ENCODE results near the gene CS. TPM values are rescaled to one million over a fixed set of nuclear protein-coding genes. Genes with fewer than 3 reads are reported as not detected.
"Not testable (repeated sequence)": the region's sequence is repeated elsewhere in the genome, so short reads cannot be mapped to it uniquely, and the experiment has no call there.

CS gene
- total RNA-seq, 2 experiments from 2014 or later: 174 to 242 TPM

DNA sequence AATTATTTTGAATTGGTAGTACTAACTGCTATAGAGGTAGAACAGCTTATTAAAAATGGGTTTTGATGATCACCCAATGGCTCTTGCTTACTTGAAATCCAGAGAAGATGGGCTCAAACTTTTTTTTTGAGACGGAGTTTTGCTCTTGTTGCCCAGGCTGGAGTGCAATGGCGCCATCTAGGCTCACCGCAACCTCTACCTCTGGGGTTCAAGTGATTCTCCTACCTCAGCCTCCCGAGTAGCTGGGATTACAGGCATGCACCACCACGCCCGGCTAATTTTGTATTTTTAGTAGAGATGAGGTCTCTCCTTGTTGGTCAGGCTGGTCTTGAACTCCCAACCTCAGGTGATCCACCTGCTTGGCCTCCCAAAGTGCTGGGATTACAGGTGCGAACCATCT, 37.2 kb downstream of the CS start:
- DNase-seq; H3K9me3 Mint-ChIP-seq (ENCODE audit: low read depth); ATAC-seq; H3K4me3 Mint-ChIP-seq; H3K27me3 Mint-ChIP-seq; H3K27ac Mint-ChIP-seq; H3K36me3 Mint-ChIP-seq: not testable (repeated sequence)
- CTCF ChIA-PET: interaction anchor here (0.7 to 1.8 kb wide), 3 partner anchors 111 to 201 kb away, joined by 3 read pairs; partner anchors contain the start of gene MYL6B
- H3K4me1 Mint-ChIP-seq: peaks cover 24% of the 10 kb centered on the region

DNA sequence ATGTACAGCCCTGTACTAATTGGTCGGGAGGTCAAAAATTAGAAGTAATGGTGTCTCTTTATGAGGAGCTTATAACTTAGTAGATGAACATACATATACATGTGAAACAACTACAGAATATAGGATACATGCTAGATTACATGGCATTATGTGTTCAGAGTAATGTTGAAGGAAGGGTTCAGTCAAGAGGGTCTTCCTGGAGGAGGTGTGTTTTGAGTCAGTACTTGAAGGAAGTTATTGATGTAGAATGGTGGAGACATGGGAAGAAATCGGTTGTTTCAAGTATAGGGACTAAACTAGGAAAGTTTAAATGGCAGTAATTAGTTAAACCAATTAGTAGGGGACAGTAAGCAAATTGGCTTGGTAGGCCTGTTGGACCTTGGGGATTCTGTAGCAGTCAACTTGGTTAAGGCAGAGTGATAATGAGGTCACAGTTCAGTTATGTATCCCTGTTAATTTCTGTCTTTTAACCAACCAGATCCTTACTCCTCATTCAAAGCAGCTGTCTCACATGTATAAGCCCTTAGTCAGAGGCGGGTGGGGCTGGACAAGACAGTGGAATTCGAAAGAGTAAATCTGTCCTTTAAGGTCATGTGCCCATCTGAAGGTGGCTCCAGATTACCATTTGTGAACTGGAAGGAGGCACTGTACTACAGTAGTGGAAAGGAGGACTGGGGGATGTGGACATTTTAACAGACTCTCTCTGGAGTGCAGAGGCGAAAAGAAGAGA, 38.5 kb downstream of the CS start:
- no peak overlapping the region for H3K27ac Mint-ChIP-seq
- H3K36me3 Mint-ChIP-seq: no peaks in the 10 kb centered on the region
- peaks cover 3% of the 10 kb centered on the region for H3K27me3 Mint-ChIP-seq
- CTCF ChIA-PET: interaction anchor here (0.6 to 1.8 kb wide), 2 partner anchors 187 to 199 kb away, joined by 3 read pairs; no protein-coding TSS in a partner anchor
- H3K4me1 Mint-ChIP-seq: peaks cover 25% of the 10 kb centered on the region
- H3K4me3 Mint-ChIP-seq: no peak overlapping the region
- no peak for DNase-seq
- ATAC-seq: no peak
- H3K9me3 Mint-ChIP-seq (ENCODE audit: low read depth): no peaks in the 10 kb centered on the region

DNA sequence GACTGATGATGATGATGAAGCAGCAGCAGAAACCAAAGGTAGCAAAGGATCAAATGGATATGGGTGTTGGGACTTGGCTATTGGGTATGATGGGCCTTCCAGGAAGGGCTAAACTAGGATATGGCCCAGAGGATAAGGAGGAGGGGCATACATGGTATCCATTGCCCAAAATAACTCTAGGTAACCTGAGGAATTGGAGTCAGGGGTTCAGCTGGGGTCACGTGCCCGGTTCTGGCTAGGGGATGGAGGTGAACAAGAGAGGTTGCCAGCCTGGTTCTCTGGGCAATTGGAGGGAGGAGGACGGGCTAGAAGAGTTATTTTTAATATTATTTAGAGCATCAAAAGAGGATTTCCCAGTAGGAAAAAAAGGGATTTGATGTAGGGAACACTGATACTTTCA, 39.2 kb downstream of the CS start:
- Mint-ChIP-seq H3K27me3 (peaks cover 3% of the 10 kb centered on the region), H3K4me1 (peaks cover 26% of the 10 kb centered on the region), H3K9me3 (ENCODE audit: low read depth) (no peaks in the 10 kb centered on the region), H3K27ac (no peak overlapping the region), H3K36me3 (peaks cover 3% of the 10 kb centered on the region), H3K4me3 (no peak overlapping the region)
- DNase-seq (no peak), ATAC-seq (no peak)
- CTCF ChIA-PET: interaction anchor here (0.6 kb wide), 1 partner anchor 188 kb away, joined by 3 read pairs; no protein-coding TSS in a partner anchor

DNA sequence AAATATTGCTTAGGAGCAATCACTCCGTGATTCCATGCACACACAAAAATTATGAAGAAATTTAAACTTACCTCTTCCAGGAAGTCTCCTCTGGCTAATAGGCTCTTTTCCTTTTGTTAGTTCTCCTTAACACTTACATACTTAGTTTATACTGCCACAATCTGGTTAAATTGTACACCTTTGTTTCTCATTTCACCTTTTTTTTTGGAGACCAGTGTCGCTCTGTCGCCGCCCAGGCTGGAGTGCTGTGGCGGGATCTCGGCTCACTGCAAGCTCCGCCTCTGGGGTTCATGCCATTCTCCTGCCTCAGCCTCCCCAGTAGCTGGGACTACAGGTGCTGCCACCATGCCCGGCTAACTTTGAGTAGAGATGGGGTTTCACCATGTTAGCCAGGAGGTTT, 39.8 kb downstream of the CS start:
- ATAC-seq (no peak), DNase-seq (no peak)
- Mint-ChIP-seq H3K27me3 (peaks cover 3% of the 10 kb centered on the region), H3K27ac (no peak overlapping the region), H3K9me3 (ENCODE audit: low read depth) (no peaks in the 10 kb centered on the region), H3K36me3 (peaks cover 5% of the 10 kb centered on the region), H3K4me1 (peaks cover 23% of the 10 kb centered on the region), H3K4me3 (no peak overlapping the region)
- CTCF ChIA-PET: no interaction called here

DNA sequence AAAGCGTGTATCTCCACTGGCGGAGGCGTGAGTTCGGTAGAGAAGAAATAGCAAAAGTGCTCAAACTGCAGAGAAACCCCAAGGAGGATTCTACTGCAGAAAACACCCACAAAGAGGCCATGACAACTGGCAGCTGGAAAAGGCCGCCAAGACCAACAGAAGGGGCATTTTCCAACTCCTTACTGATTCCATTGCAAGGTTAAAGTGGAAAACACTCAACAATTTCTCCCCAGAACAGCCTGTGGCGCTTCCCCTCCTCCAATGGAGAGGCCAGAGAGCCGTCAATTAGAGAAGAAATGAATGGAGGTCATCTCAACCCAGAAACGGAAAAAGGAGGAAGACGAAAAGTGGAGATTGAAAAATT, 41.3 kb downstream of the CS start:
- ATAC-seq (no peak), DNase-seq (no peak)
- peak overlapping the region; percentile 90 for H3K4me3 Mint-ChIP-seq
- peaks cover 23% of the 10 kb centered on the region for H3K4me1 Mint-ChIP-seq
- CTCF ChIA-PET: interaction anchor here (0.5 to 5.1 kb wide), 20 partner anchors 10 to 520 kb away, joined by 3 to 48 read pairs (median 6); partner anchors contain the start of genes COQ10A, IL23A, RNF41 and SMARCC2
- H3K9me3 Mint-ChIP-seq (ENCODE audit: low read depth): no peaks in the 10 kb centered on the region
- peaks cover 11% of the 10 kb centered on the region for H3K36me3 Mint-ChIP-seq
- peak overlapping the region; percentile 88 for H3K27ac Mint-ChIP-seq
- peaks cover 3% of the 10 kb centered on the region for H3K27me3 Mint-ChIP-seq

DNA sequence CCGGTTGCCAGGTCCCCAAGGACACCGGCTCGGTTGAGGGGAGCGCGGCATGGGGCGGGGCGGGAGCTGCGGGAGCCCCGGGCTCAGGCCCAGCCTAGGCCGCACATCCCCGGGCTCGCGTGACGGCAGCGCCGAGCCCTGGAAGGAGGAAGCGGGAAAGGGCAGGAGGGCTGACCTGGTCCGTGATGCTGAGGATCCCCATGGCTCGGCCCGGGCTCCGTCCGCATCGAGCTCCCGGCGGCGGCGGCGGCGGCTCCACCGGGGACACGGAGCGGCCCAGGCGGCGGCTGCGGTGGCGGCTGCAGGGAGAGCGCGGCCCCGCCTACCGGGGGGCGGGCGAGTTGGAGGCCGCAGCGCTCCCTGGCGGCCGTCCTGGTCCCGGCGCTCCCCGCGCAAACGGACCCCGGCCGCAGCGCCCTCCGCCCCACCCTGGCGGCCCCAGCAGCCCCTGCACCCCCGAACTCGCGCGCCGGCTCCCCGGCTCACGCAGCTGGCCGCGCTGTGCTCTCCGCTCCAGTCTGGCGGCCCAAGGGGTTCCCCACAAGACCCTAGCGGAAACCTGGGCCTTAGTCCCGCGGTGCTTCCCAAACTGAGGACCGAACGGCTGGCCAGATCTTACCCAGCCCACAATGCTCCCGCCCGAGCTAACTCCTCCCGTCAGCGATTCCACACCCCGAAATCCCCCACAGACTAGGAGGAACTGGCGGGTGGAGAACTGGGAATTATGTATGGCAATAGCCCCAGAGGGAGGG, 41.9 kb downstream of the CS start, which contains the start of gene ANKRD52:
Gene ANKRD52 (minus strand): TSS at position 317 of the 752 bp plus-strand sequence. CDS start 115 bp downstream, at position 202.
- peak within 1 kb of the TSS; percentile 88 for H3K27ac Mint-ChIP-seq
- peaks cover 11% of the 10 kb centered on the region for H3K36me3 Mint-ChIP-seq
- DNase-seq (peak; percentile 81), ATAC-seq (peak; percentile 95)
- peak within 1 kb of the TSS; percentile 90 for H3K4me3 Mint-ChIP-seq
- CTCF ChIA-PET: interaction anchor here (0.6 to 5.1 kb wide), 24 partner anchors 10 to 519 kb away, joined by 3 to 48 read pairs (median 4); partner anchors contain the start of genes COQ10A, IL23A, RNF41 and SMARCC2
- peaks cover 23% of the 10 kb centered on the region for H3K4me1 Mint-ChIP-seq
- H3K27me3 Mint-ChIP-seq: peaks cover 3% of the 10 kb centered on the region
- no peaks in the 10 kb centered on the region for H3K9me3 Mint-ChIP-seq (ENCODE audit: low read depth)

DNA sequence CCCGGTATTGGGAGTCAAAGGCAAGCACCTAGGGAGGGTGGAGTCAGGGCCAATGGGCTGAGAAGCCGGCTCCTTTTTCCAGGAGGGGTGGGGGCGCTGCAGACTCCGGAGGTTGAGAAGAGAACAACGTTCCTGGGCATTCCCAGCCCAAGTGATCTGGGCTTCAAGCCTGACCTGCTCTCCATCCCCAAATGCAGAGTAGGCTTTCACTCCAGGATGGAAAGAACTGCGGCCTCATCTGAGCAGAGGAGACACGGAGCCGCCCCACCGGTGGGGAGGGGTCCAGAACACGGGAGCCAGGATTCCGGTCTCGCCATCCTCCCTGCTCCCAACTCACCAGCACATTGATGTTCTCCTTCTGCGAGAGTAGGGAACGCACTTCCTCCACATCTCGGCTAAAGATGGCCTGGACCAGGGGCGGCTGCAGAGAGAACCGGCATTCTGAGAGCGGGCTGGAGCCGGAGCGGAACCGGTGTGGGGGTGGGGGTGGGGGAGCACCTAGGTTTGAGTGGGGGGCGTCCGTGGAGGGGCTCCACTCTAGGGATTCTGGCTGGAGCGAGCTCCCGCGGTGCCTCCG, 42.6 kb downstream of the CS start:
- ATAC-seq: peak; percentile 18
- H3K4me1 Mint-ChIP-seq: peaks cover 23% of the 10 kb centered on the region
- peaks cover 3% of the 10 kb centered on the region for H3K27me3 Mint-ChIP-seq
- no peaks in the 10 kb centered on the region for H3K9me3 Mint-ChIP-seq (ENCODE audit: low read depth)
- CTCF ChIA-PET: interaction anchor here (0.6 to 5.1 kb wide), 21 partner anchors 9 to 519 kb away, joined by 3 to 48 read pairs (median 4); partner anchors contain the start of genes COQ10A, RNF41, SMARCC2 and STAT2
- H3K4me3 Mint-ChIP-seq: peak overlapping the region; percentile 90
- H3K27ac Mint-ChIP-seq: peak overlapping the region; percentile 66
- no peak for DNase-seq
- peaks cover 11% of the 10 kb centered on the region for H3K36me3 Mint-ChIP-seq

DNA sequence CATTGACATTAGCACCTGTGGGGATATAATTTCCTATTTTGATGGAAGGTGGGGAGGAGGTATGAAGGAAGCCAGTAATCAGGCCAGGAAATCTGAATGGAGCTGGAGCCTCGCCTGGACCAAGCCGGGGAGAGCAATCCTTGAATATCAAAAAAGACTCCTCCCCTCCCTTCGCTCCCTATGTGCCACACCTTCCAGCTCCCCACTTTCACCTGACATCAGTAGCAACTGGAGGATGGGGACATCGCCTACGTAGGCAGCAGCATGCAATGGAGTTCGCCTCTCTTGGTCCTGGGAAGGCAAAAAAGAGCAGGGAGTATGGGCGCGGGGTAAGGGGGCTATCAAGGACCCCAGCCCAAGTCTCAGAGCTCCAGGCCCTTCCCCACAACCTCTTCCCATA, 43.1 kb downstream of the CS start:
- Mint-ChIP-seq H3K27ac (no peak overlapping the region), H3K9me3 (ENCODE audit: low read depth) (no peaks in the 10 kb centered on the region), H3K36me3 (peaks cover 14% of the 10 kb centered on the region), H3K27me3 (peaks cover 3% of the 10 kb centered on the region), H3K4me1 (peaks cover 25% of the 10 kb centered on the region), H3K4me3 (peak overlapping the region; percentile 90)
- no peak for DNase-seq
- ATAC-seq: no peak
- CTCF ChIA-PET: interaction anchor here (0.8 to 5.1 kb wide), 7 partner anchors 12 to 129 kb away, joined by 3 to 48 read pairs (median 8); partner anchors contain the start of genes COQ10A, ESYT1, RNF41 and SMARCC2

DNA sequence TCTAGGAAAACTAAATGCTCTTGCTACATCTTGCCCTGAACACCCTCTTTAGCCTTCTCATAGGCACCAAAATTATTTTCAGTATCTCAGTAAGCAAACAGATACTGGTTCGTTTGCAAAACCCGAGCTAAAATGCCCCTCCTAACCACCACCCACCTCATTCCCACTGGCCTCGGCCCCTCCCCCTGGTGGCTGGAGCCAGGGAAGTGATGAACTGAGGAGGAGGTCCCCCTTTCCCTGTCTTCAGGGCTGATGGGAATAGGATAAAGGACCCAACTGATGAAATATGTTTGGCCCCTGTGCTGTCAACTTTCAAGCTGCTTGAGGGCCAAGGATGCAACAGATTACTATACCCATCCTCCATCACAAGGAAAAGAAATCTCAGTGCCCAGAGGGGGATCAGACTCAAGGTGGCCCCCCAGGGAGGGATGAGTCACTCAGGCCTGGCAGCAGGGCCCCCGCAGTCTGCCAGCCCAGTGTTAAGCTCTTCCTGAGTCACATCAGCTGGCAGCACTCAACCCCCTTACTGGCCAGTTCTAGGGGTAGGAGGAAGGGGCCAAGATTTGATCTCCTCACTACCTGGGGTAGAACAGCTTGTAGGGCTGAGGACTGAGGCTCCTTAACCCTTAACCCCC, 43.7 kb downstream of the CS start:
- CTCF ChIA-PET: interaction anchor here (0.8 to 5.1 kb wide), 5 partner anchors 12 to 129 kb away, joined by 4 to 48 read pairs (median 24); partner anchors contain the start of genes COQ10A, ESYT1, RNF41 and SMARCC2
- H3K4me1 Mint-ChIP-seq: peaks cover 25% of the 10 kb centered on the region
- ATAC-seq (no peak), DNase-seq (no peak)
- H3K9me3 Mint-ChIP-seq (ENCODE audit: low read depth): no peaks in the 10 kb centered on the region
- peaks cover 3% of the 10 kb centered on the region for H3K27me3 Mint-ChIP-seq
- H3K4me3 Mint-ChIP-seq: peak overlapping the region; percentile 90
- peaks cover 19% of the 10 kb centered on the region for H3K36me3 Mint-ChIP-seq
- H3K27ac Mint-ChIP-seq: peak overlapping the region; percentile 49

DNA sequence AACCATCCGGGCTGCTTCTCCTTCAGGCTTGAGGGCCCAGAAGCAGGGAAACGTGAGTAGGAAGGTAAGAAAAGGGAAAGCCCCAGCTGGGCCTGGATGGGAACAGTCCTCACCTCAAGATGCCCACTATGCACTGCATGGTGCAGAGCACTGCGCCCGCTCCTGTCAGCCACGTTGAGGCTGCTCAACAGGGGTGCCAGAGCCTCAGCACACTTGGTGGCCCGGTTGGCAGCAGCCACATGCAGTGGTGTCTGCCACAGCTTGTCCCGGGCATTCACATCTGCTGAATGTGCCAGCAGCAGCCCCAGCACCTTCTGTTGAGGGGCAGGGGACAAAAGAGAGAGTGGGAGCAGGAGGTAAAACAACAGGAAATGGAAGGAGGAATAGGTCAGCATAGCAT, 44.5 kb downstream of the CS start:
- Mint-ChIP-seq H3K36me3 (peaks cover 19% of the 10 kb centered on the region), H3K27ac (no peak overlapping the region), H3K27me3 (peaks cover 3% of the 10 kb centered on the region), H3K4me1 (peaks cover 25% of the 10 kb centered on the region), H3K4me3 (no peak overlapping the region), H3K9me3 (ENCODE audit: low read depth) (no peaks in the 10 kb centered on the region)
- CTCF ChIA-PET: interaction anchor here (4.0 to 5.1 kb wide), 3 partner anchors 13 to 65 kb away, joined by 24 to 48 read pairs (median 45); partner anchors contain the start of genes COQ10A, RNF41 and SMARCC2
- ATAC-seq (no peak), DNase-seq (no peak)

DNA sequence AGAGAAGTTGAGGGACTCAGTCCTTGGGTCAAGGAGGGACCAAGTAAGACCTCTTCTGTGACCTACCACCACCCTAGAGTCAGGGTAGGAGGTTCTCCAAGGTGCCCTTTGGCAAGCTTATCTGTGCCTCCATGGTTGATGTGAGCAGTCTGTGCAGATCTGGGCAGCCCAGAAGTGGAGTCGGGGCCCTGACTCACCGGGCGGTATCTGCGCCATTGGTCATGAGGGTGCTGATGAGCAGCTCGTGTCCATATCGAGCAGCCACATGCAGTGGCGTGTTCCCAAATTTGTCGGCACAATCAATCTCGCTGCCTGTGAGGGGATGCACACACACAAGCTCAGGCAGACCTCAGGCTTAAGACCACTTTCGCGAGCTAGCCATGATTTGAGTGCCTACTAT, 47.0 kb downstream of the CS start:
- Mint-ChIP-seq H3K27me3 (no peaks in the 10 kb centered on the region), H3K4me1 (peaks cover 17% of the 10 kb centered on the region), H3K27ac (no peak overlapping the region), H3K36me3 (peaks cover 21% of the 10 kb centered on the region), H3K4me3 (no peak overlapping the region), H3K9me3 (ENCODE audit: low read depth) (no peaks in the 10 kb centered on the region)
- ATAC-seq (no peak), DNase-seq (no peak)
- CTCF ChIA-PET: no interaction called here

DNA sequence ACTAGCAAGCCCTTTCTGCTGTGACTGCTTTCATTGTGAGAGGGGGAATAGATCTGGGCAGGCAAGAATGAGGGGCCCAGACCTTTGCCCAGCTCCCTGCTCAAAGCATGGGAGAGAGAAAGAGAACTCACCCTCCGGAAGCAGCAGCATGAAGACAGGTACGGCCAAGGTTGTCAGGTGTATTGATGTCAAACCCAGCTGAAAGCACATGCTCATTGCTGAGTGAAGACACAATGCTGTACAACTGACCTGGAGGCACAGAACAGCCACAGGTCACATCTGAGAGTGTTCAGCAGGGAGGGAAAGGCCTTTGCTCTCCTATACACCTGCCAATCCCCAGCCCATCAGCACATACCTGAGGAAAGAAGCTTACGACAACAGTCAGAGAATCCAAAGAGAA, 47.5 kb downstream of the CS start:
- CTCF ChIA-PET: no interaction called here
- Mint-ChIP-seq H3K4me1 (peaks cover 17% of the 10 kb centered on the region), H3K27me3 (no peaks in the 10 kb centered on the region), H3K27ac (no peak overlapping the region), H3K4me3 (no peak overlapping the region), H3K36me3 (peaks cover 21% of the 10 kb centered on the region), H3K9me3 (ENCODE audit: low read depth) (no peaks in the 10 kb centered on the region)
- ATAC-seq (no peak), DNase-seq (no peak)

Data from activated CD8-positive, alpha-beta memory T cell treated with anti-CD3 and anti-CD28 coated beads, Interleukin-2, amount 10 ng/mL, durations not matched to agents 7 days and 5 days (primary cell).